Fibroblast of skin of left biceps (primary cell): ENCODE data around the gene MSI2.
A peak's percentile ranks its signal among the peaks of the same experiment; 100 is the strongest.

Experiments used
- DNase-seq, 2 experiments: peaks; one replicate each; pipeline ENCODE4 v3.0.0-alpha.2; 2013; ENCODE audit warnings: low read depth in 2 of 2

Gene MSI2

DNA sequence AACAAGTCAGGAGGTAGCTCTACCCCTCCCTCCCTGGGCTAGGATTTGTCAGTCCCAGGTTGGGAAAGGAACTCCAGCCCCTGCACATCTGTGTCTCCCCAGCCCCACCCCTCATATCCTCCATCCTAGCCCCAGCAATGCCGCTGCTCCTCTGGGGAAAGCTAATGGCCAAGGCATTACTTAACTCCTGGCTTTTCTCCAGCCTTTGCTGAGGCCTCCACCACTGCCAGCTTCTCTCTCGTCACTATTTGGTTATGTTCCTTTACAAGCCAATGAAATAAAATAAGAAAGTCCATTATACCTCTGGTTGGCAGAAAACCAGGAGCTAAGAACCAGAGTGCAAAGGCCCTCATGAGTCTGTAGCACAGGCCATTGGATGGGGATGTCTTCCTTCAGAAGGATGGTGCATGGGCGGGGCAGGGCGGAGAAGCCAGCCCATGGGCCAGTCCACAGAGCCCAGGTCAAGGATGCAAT lies 317.8 kb downstream of the MSI2 start:
- peak in 1 of 2 experiments; percentile 10 for DNase-seq

DNA sequence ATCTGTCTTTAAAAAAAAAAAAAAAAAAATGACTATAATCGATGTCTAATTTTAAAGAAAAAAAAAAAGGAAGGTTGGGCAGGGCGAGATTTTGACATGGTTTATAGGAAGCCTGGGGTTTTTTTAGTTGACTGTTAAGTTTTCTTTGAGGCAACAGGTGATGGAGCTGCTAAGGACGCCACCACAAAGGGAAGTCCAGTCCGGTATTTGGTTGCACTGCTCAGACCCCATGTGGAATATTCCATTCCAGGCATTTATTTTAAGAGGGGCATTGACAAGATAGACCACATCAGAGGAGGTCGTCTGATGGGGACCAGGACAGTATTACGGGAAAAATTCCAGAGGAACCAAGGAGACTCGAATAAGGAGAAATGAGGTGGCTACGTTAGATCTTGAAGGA lies 320.4 kb downstream of the MSI2 start:
- DNase-seq, result no peak

DNA sequence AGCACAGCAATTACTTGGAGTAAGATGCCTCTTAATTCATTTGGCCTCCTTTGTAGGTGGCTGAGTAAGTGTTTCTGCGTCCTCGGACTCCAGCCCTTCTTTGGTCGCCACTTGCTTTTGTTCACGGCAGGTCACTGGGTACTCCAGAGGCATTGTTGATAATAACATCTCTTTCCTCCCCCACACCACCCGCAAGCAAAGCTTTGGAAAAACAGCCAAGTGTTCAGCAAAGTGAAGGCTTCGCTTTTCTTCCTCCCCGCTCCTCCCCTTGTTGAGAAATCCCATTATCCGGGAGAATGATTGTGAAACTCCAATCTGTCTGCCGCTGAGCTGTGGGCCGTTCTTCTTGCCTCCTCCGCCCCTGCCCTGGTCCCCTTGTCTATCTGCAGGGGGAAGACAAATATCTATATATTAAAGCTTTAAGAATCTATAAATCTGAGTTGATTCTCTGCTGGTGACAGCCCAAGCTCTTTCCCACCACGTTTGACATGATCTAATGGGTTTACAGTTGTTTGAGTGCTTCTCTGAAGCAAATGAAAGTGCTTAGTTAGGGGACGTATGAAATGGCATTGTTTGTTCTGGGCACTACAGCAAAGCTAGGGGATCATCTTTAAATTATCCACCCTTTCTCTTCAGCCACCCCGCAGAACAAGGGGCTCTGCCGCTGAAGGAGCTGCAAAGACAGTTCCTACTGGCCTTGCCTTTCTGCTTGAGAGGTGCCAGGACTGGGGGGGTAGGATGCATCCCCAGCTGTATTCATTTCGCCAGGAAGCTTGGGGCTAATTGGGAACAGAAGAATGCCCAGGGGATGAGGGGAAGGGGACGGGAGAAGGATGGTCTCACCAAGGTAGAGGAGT lies 321.7 kb downstream of the MSI2 start:
- peak in 1 of 2 experiments; percentile 33 for DNase-seq

GRCh38 chr17:57578608-57579225 lies 322.4 kb downstream of the MSI2 start:
- DNase-seq, result peak in 1 of 2 experiments; percentile 28

DNA sequence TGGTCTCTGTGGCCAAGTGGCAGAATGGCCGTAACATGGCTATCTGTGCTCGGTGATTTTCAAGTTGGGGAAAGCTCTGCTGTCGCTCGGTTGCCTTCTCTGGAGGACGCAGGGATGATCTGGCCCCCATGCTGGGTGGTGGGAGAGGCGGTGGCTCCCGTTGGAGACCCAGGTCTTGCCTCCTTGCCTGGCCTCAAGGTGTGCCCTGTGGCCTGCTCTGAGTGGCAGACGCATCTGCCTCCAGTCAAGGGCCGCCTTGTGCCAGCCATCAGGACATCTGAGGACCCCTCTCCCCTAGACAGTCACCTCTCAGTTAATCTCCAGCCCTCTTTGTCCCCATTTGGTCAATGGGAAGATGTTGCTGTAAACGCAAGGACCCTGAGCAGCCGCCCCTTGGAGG lies 322.9 kb downstream of the MSI2 start:
- no peak for DNase-seq

- no peak for DNase-seq
Observed at GRCh38 chr17:57580055-57580739, 323.9 kb downstream of the MSI2 start.

- no peak for DNase-seq
Observed at GRCh38 chr17:57582881-57583756, 326.8 kb downstream of the MSI2 start.

GRCh38 chr17:57584050-57584551 lies 327.8 kb downstream of the MSI2 start:
- no peak for DNase-seq

GRCh38 chr17:57585341-57586195 lies 329.2 kb downstream of the MSI2 start:
- DNase-seq, result no peak

DNA sequence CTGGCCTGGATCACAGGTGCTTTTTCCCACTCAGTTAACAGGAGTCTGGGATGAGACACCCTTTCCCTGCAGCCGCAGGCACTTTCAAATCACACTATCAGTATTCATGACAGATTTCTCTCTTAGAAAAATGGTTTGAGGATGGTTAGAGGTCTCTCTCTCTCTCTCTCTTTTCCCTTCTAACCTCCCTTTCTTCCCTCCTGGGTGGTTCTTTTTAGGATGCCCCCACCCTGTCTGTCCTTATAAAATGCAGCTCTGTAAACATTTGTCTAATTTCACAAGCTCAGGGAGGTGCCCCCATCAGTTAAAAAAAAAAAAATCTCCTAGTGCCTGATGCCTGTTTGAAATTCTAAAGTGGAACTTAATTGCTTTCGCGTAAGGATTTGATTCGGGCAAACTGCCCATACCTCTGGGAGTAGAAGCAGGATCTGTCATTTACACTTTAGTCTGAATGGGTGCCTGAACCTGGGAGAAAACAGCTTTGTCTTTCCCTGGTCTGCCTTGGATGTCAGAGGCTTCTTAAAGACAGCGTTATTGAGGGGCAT lies 329.9 kb downstream of the MSI2 start:
- DNase-seq, result no peak

GRCh38 chr17:57586742-57587141 lies 330.4 kb downstream of the MSI2 start:
- no peak for DNase-seq

GRCh38 chr17:57587193-57587969 lies 331.1 kb downstream of the MSI2 start:
- DNase-seq, result no peak

GRCh38 chr17:57588086-57588485 lies 331.8 kb downstream of the MSI2 start:
- no peak for DNase-seq

DNA sequence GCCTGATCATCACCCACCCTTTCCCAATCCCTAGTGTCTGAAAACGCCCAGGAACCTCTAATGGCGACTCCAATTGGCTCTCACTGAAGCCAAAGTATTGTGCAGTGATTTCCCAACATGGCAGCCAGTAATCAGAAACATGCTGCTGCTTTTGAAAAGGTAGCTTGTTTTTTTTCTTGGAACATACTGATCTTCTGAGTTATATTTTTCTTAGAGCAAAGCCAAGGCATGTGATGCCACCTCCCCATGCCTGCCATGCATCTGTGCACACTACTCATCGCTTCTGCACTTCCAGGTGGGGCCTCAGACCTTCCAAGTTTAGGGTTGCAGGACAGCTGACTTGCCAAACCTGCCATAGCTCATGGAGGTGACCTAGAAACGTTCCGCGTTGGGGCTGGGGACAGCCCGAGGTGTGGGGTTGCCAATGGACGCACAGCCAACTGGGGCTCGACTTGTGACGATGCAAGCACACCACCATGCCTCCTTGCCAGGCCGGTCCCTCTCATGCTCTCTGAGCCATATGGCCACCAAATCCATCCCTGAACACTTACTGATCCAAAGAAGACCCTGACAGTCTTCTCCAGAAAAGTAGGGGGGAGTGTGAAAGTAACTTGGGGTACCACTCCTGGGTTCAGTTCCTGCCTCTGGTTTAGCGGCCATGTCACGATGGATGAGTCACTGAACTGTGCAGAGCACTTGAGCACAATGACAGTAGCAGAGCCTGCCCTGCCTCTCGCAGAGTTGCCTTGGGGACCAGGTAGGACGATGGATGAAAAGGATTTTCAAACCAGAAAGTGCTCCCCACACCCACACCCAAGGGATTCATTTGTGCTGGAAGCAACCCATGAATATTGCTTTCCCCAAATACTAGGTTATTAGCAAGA lies 333.1 kb downstream of the MSI2 start:
- no peak for DNase-seq

DNA sequence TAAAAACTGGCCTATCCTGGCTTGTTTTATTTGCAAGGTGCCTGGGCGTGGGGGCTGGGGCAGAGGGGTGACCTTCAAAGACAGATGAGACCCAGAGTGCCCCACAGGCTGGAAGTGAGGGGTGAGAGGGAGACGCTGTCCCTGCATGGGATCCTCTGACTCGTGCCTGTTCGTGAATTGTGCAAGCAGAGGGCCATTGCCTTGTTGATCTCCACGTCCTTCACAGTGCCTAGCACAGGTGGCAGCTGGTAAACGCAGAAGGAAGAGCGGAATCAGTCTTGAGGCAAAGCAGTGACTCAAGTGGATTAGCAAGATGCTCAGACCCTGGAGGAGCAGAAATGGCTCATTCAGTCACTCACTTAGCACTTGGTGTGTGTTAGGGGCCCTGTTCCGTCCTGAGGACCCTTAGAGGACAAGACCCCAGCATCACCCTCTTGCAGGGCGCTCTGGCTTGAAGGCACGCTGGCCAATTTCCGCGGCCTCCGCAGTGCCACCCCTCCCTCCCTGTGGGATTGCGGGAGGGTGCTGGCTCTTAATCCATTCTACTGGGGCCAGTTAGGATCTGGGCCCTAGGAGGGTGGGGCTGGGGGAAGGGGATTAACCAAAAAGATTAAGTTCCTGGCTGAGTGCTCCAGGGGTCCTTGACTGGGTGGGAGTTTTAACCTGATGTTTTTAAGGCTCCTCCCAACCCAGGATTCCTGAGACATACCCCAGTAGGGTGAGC lies 337.6 kb downstream of the MSI2 start:
- DNase-seq, result no peak

GRCh38 chr17:57594767-57595166 lies 338.4 kb downstream of the MSI2 start:
- no peak for DNase-seq

DNA sequence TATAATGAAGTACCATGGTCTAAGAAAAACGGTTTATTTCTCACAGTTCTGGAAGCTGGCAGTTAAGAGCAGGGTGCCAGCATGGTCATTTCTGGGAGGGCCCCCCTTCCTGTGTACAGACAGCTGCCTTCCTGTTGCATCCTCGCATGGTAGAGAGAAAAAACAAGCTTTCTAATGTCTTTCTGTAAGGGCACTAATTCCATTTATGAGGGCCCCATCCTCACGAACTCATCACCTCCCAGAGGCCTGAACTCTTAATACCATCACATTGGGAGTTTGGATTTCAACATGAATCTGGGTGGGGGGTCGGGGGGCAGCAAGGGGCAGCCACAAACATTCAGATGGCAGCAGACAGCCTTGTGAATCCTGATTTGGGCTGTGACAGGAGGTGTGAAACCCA lies 339.1 kb downstream of the MSI2 start:
- DNase-seq, result no peak
